Muscle of arm (tissue), 12 donors: ENCODE results near the gene SLC25A47. TPM values are rescaled to one million over a fixed set of nuclear protein-coding genes. Genes with fewer than 3 reads are reported as not detected.
A peak's percentile ranks its signal among the peaks of the same experiment; 100 is the strongest.
"Not testable (repeated sequence)": the region's sequence is repeated elsewhere in the genome, so short reads cannot be mapped to it uniquely, and the experiment has no call there.

Experiments used
- DNase-seq: peaks from one replicate; pipeline ENCODE4 v3.0.0-alpha.2; 2013
- polyA plus RNA-seq, 12 donors: library from polyadenylated mRNA; unstranded; fragments of 120-200 nt; gene quantifications; one replicate each; pipeline ENCODE4 v1.2.1, GENCODE V29; 2013; ENCODE audit not compliant: insufficient read length in 12 of 12

The SLC25A47 gene
- polyA plus RNA-seq, 12 donors: 0.08 to 0.23 (median 0.12) TPM; not detected in 9

GRCh38 chr14:100289916-100290606, 33.1 kb upstream of the SLC25A47 start:
- DNase-seq: no peak

- DNase-seq: no peak
These were observed 32.4 kb upstream of the SLC25A47 start for GRCh38 chr14:100290607-100291304.

GRCh38 chr14:100291305-100292075, 31.6 kb upstream of the SLC25A47 start:
- no peak for DNase-seq

GRCh38 chr14:100292301-100292775, 30.8 kb upstream of the SLC25A47 start:
- no peak for DNase-seq

GRCh38 chr14:100292776-100293461, 30.2 kb upstream of the SLC25A47 start:
- DNase-seq: no peak

GRCh38 chr14:100293497-100294212, 29.5 kb upstream of the SLC25A47 start:
- DNase-seq: no peak

- no peak for DNase-seq
These were observed 28.8 kb upstream of the SLC25A47 start for GRCh38 chr14:100294213-100294962.

- no peak for DNase-seq
These were observed 28.2 kb upstream of the SLC25A47 start for GRCh38 chr14:100294963-100295330.

- DNase-seq: no peak
These were observed 27.6 kb upstream of the SLC25A47 start for GRCh38 chr14:100295376-100296105.

- DNase-seq: no peak
These were observed 27.0 kb upstream of the SLC25A47 start for GRCh38 chr14:100296106-100296651.

- not testable (repeated sequence) for DNase-seq
These were observed 26.4 kb upstream of the SLC25A47 start for GRCh38 chr14:100296729-100297128.

GRCh38 chr14:100297320-100298300, 25.5 kb upstream of the SLC25A47 start:
- peak; percentile 82 for DNase-seq

GRCh38 chr14:100298551-100299237, 24.4 kb upstream of the SLC25A47 start:
- DNase-seq: no peak

GRCh38 chr14:100299238-100299560, 23.9 kb upstream of the SLC25A47 start:
- DNase-seq: no peak

GRCh38 chr14:100302616-100303015, 20.5 kb upstream of the SLC25A47 start:
- no peak for DNase-seq

GRCh38 chr14:100303179-100303578, 20.0 kb upstream of the SLC25A47 start:
- no peak for DNase-seq

- DNase-seq: no peak
These were observed 19.2 kb upstream of the SLC25A47 start for GRCh38 chr14:100303925-100304324.
